Measurements from ENCODE around the gene TTC27. TPM values are rescaled to one million over a fixed set of nuclear protein-coding genes. Genes with fewer than 3 reads are reported as not detected.

Gene TTC27
- polyA plus RNA-seq, 3 donors = 4.0 to 4.8 (median 4.4) TPM

DNA sequence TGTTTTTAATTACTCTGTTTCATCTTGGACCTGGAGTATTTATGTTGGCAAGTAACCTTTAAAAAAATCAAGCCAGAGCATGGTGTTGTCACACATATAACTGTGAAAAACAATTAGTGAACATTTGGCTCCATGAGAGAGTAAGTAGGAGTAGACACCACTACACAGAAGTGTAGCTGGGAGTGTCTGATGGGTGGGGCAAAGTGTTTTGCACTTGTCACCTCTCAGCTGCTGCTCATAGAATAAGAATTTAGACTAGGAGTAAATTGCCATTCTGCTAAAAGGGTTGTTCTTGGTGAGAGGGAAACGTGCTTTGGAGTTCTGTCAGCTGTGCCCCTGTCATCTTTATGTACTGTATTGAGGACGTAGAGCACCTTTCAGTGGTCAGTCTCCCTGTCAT lies 114.5 kb downstream of the TTC27 start:
- Histone ChIP-seq H3K4me1 (ENCODE audit: control insufficient read depth in 1 of 2, insufficient read depth in 2 of 2, low read length in 2 of 2) (no peaks in the 10 kb centered on the region), H3K27ac (ENCODE audit: low read depth in 1 of 2, low read length in 2 of 2) (no peak overlapping the region), H3K27me3 (ENCODE audit: control insufficient read depth in 2 of 2, insufficient read depth in 2 of 2, low read length in 2 of 2) (no peaks in the 10 kb centered on the region), H3K79me2 (ENCODE audit: insufficient read depth, low read length) (no peaks in the 10 kb centered on the region), H3K9ac (ENCODE audit: insufficient read depth, low read length, poor library complexity, severe bottlenecking) (no peak overlapping the region), H3K4me2 (replicated peaks; ENCODE audit: extremely low read depth, low read length, poor library complexity, severe bottlenecking) (no peak overlapping the region), H2AFZ (ENCODE audit: insufficient read depth, low read depth, low read length, poor library complexity, severe bottlenecking) (no peak overlapping the region), H3K36me3 (replicated peaks in 1 of 2; ENCODE audit: control insufficient read depth in 1 of 2, insufficient read depth in 2 of 2, low read length in 2 of 2) (peaks cover 11 to 38% of the 10 kb centered on the region in 2 donors), H3K9me3 (replicated peaks in 1 of 2; ENCODE audit: control insufficient read depth in 1 of 2, insufficient read depth in 1 of 2, low read length in 2 of 2) (no peaks in the 10 kb centered on the region), H4K20me1 (ENCODE audit: insufficient read depth, low read length) (no peaks in the 10 kb centered on the region), H3K4me3 (replicated peaks in 1 of 3; ENCODE audit: low read depth in 2 of 3, low read length in 3 of 3) (no peak overlapping the region)
- Mint-ChIP-seq H3K27ac (peak overlapping the region in 1 of 7 donors; percentile 31), H3K4me3 (no peak overlapping the region), H3K9me3 (peaks cover 0 to 7% (median 0%) of the 10 kb centered on the region in 7 donors), H3K27me3 (ENCODE audit: low read depth in 3 of 3) (no peaks in the 10 kb centered on the region), H3K4me1 (no peaks in the 10 kb centered on the region), H3K36me3 (peaks cover 34 to 38% of the 10 kb centered on the region in 2 donors)
- DNase-seq = no peak
- TF ChIP-seq, protein P1, sequence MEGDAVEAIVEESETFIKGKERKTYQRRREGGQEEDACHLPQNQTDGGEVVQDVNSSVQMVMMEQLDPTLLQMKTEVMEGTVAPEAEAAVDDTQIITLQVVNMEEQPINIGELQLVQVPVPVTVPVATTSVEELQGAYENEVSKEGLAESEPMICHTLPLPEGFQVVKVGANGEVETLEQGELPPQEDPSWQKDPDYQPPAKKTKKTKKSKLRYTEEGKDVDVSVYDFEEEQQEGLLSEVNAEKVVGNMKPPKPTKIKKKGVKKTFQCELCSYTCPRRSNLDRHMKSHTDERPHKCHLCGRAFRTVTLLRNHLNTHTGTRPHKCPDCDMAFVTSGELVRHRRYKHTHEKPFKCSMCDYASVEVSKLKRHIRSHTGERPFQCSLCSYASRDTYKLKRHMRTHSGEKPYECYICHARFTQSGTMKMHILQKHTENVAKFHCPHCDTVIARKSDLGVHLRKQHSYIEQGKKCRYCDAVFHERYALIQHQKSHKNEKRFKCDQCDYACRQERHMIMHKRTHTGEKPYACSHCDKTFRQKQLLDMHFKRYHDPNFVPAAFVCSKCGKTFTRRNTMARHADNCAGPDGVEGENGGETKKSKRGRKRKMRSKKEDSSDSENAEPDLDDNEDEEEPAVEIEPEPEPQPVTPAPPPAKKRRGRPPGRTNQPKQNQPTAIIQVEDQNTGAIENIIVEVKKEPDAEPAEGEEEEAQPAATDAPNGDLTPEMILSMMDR (IDR thresholded peaks at IDR 0.05) = no peak
- no CpG with 5 or more reads among the region's 2 CpGs for WGBS (ENCODE audit: insufficient coverage)
- intact Hi-C loops (cut with micrococcal nuclease) = no loop called here

DNA sequence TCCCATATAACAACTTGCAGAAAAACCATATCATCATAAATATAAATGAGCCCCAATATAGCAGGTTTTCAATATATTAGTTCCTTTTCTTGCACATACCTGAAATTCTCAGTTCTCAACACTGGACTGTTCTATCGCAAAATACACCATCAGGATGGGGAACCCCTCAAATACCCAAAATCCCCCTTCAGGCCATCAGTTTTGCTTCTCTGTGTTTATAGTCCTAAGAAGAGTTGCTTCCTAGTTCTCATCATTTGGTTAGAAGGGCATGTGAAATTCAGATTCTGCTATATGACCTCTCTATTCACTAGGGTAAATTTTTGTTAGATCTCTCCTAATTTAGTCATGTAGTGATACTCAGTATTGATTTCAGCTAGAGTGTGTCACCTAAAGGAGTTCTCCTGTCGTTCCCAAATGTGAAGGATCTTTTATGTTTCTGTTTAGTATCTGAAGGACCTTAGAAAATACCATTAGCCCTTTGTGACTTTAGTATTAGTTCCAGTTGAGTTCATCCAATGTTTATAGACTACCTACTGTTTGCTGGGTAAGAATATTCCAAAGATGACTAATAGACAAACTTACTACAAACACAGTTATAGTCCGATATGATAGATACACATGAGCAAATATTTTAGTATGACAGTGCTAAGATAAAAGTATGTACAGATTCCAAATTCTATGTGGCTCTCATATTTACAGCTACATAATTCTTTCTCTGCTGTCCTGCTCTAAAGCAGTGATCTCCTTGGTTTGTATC lies 115.8 kb downstream of the TTC27 start:
- no peak overlapping the region for H3K9ac ChIP-seq (ENCODE audit: insufficient read depth, low read length, poor library complexity, severe bottlenecking)
- no peaks in the 10 kb centered on the region for H3K27me3 ChIP-seq (ENCODE audit: control insufficient read depth in 2 of 2, insufficient read depth in 2 of 2, low read length in 2 of 2)
- H3K9me3 Mint-ChIP-seq = peaks cover 0 to 7% (median 0%) of the 10 kb centered on the region in 7 donors
- no peaks in the 10 kb centered on the region for H3K4me1 Mint-ChIP-seq
- no peak overlapping the region for H3K27ac Mint-ChIP-seq
- H3K4me1 ChIP-seq (ENCODE audit: control insufficient read depth in 1 of 2, insufficient read depth in 2 of 2, low read length in 2 of 2) = no peaks in the 10 kb centered on the region
- H3K4me3 ChIP-seq (replicated peaks in 1 of 3; ENCODE audit: low read depth in 2 of 3, low read length in 3 of 3) = no peak overlapping the region
- WGBS (ENCODE audit: insufficient coverage) = no CpG with 5 or more reads among the region's 3 CpGs
- H2AFZ ChIP-seq (ENCODE audit: insufficient read depth, low read depth, low read length, poor library complexity, severe bottlenecking) = no peak overlapping the region
- TF ChIP-seq, protein P1 (IDR thresholded peaks at IDR 0.05) = no peak
- intact Hi-C loops (cut with micrococcal nuclease) = no loop called here
- H3K4me2 ChIP-seq (replicated peaks; ENCODE audit: extremely low read depth, low read length, poor library complexity, severe bottlenecking) = no peak overlapping the region
- peaks cover 33 to 39% of the 10 kb centered on the region in 2 donors for H3K36me3 Mint-ChIP-seq
- H3K4me3 Mint-ChIP-seq = no peak overlapping the region
- no peak overlapping the region for H3K27ac ChIP-seq (ENCODE audit: low read depth in 1 of 2, low read length in 2 of 2)
- H3K9me3 ChIP-seq (replicated peaks in 1 of 2; ENCODE audit: control insufficient read depth in 1 of 2, insufficient read depth in 1 of 2, low read length in 2 of 2) = no peaks in the 10 kb centered on the region
- H3K27me3 Mint-ChIP-seq (ENCODE audit: low read depth in 3 of 3) = no peaks in the 10 kb centered on the region
- no peaks in the 10 kb centered on the region for H3K79me2 ChIP-seq (ENCODE audit: insufficient read depth, low read length)
- no peaks in the 10 kb centered on the region for H4K20me1 ChIP-seq (ENCODE audit: insufficient read depth, low read length)
- DNase-seq = no peak
- H3K36me3 ChIP-seq (replicated peaks in 1 of 2; ENCODE audit: control insufficient read depth in 1 of 2, insufficient read depth in 2 of 2, low read length in 2 of 2) = peaks cover 4 to 27% of the 10 kb centered on the region in 2 donors
